HepG2 (cell line): ENCODE measurements around the gene FOXD3. TPM values are rescaled to one million over a fixed set of nuclear protein-coding genes. Genes with fewer than 3 reads are reported as not detected.

ENCODE experiments used
- ATF7 ChIP-seq, 2 experiments: fragments of 450-650 bp in 1 of 2; sonication (generic) in 1 of 2; formaldehyde crosslinking in 1 of 2; IDR thresholded peaks; 2 replicates each; pipeline versions ENCODE4 v1.4.0 to v1.6.1; 2016 to 2020; ENCODE audit warnings: antibody characterized with exemption in 1 of 2, mild to moderate bottlenecking in 1 of 2, missing genetic modification reagents in 1 of 2
- HNRNPK ChIP-seq: fragments of 200-400 bp; formaldehyde crosslinking; IDR thresholded peaks from 2 replicates; pipeline ENCODE4 v1.6.1; 2018; ENCODE audit warnings: low read length, low read depth, moderate library complexity, mild to moderate bottlenecking; ENCODE audit not compliant: poor library complexity, severe bottlenecking
- RBM39 ChIP-seq: fragments of 200-400 bp; formaldehyde crosslinking; IDR thresholded peaks from one replicate; pipeline ENCODE4 v1.6.1; 2018; ENCODE audit warnings: antibody characterized with exemption, mild to moderate bottlenecking, low read depth, low read length; ENCODE audit not compliant: poor library complexity, severe bottlenecking
- RXRA ChIP-seq: sonication (generic); formaldehyde crosslinking; IDR thresholded peaks from 2 replicates; pipeline ENCODE4 v1.5.1; 2020; ENCODE audit warnings: missing genetic modification reagents
- SAP130 ChIP-seq: IDR thresholded peaks from 2 replicates; pipeline ENCODE4 v1.6.1; 2016; ENCODE audit warnings: low read depth
- THAP8 ChIP-seq: sonication (generic); formaldehyde crosslinking; IDR thresholded peaks from 2 replicates; pipeline ENCODE4 v1.5.1; 2020; ENCODE audit warnings: missing genetic modification reagents, mild to moderate bottlenecking, borderline replicate concordance
- THAP9 ChIP-seq: sonication (generic); formaldehyde crosslinking; IDR thresholded peaks from 2 replicates; pipeline ENCODE4; 2020; ENCODE audit warnings: missing genetic modification reagents, mild to moderate bottlenecking, borderline replicate concordance
- ZMYM2 ChIP-seq: sonication (generic); formaldehyde crosslinking; IDR thresholded peaks from 2 replicates; pipeline ENCODE4 v1.8.0; 2022; ENCODE audit warnings: mild to moderate bottlenecking, missing genetic modification reagents
- ZNF503 ChIP-seq: sonication (generic); formaldehyde crosslinking; IDR thresholded peaks from 2 replicates; pipeline ENCODE4 v1.4.0; 2020; ENCODE audit warnings: missing genetic modification reagents
- ZNF574 ChIP-seq: sonication (generic); formaldehyde crosslinking; IDR thresholded peaks from 2 replicates; pipeline ENCODE4 v1.4.0; 2020; ENCODE audit warnings: missing genetic modification reagents
- ZNF770 ChIP-seq: sonication (generic); formaldehyde crosslinking; IDR thresholded peaks from 2 replicates; pipeline ENCODE4 v1.5.0; 2020; ENCODE audit warnings: mild to moderate bottlenecking, missing genetic modification reagents
- ZNF788 ChIP-seq: sonication (generic); formaldehyde crosslinking; IDR thresholded peaks from 2 replicates; pipeline ENCODE4 v1.5.0; 2020; ENCODE audit warnings: mild to moderate bottlenecking, missing genetic modification reagents, borderline replicate concordance
- ZNF850 ChIP-seq: sonication (generic); formaldehyde crosslinking; conservative IDR thresholded peaks from 2 replicates; pipeline ENCODE4 v1.9.0; 2021; ENCODE audit warnings: mild to moderate bottlenecking, missing genetic modification reagents
- polyA plus RNA-seq, 8 experiments: library from polyadenylated mRNA; depleted of rRNA in 3 of 8; stranded (reverse) in 7 of 8; unstranded in 1 of 8; fragments of >200 nt; fragmentation: Illumina TruSeq in 4 of 8; extraction: Trizol in 4 of 8; gene quantifications; 2 replicates each; pipeline versions ENCODE4 v1.2.1 to v1.2.3, GENCODE V29; 2011 to 2016; ENCODE audit warnings: low read depth in 4 of 8, missing spikeins in 1 of 8, mixed read lengths in 1 of 8; ENCODE audit not compliant: insufficient read depth in 1 of 8
- total RNA-seq, 5 experiments: library from RNA; depleted of rRNA; stranded (reverse); fragments of >200 nt; fragmentation: Illumina TruSeq; extraction: Trizol; gene quantifications; 2 replicates each; pipeline ENCODE4 v1.2.3, GENCODE V29; 2016; ENCODE audit warnings: low read depth in 1 of 5

Gene FOXD3
- total and polyA plus RNA-seq, 2 of the 13 experiments (the other 11 are each of a cell fraction or from before 2014, with no cell fraction given): not detected

- TF ChIP-seq ATF7 (IDR thresholded peaks at IDR 0.05) (no peak), ATF7 (CRISPR knock-in tag; IDR thresholded peaks at IDR 0.05) (no peak), THAP8 (no peak), ZMYM2 (peak; percentile 80; the same call in 1 of the 2 replicates), RBM39 (peak; percentile 32), ZNF503 (CRISPR knock-in tag) (0 out of 2 replicates have a peak, but pooled peaks have one; percentile 35), ZNF574 (CRISPR knock-in tag) (0 out of 2 replicates have a peak, but pooled peaks have one; percentile 18), THAP9 (CRISPR knock-in tag) (no peak), ZNF788 (CRISPR knock-in tag) (0 out of 2 replicates have a peak, but pooled peaks have one; percentile 19), SAP130 (CRISPR knock-in tag) (peak; percentile 32; the same call in 1 of the 2 replicates), ZNF850 (CRISPR knock-in tag) (no peak), RXRA (peak; percentile 41; the same call in 1 of the 2 replicates), HNRNPK (no peak), ZNF770 (CRISPR knock-in tag) (peak; percentile 76)
These were observed 5.2 kb upstream of the FOXD3 start (continued) for GRCh38 chr1:63316984-63317816.
